Liver (tissue), 9 donors: Measurements from ENCODE around the gene THOP1. TPM values are rescaled to one million over a fixed set of nuclear protein-coding genes. Genes with fewer than 3 reads are reported as not detected.

Source experiments
- DNase-seq: peaks from one replicate; pipeline ENCODE4 v3.0.0-alpha.2; 2017; ENCODE audit warnings: low spot score
- H3K27ac ChIP-seq, 2 donors: one replicate each; pipeline ENCODE4 v1.7.0; 2013; ENCODE audit warnings: inconsistent platforms in 2 of 2, low read length in 2 of 2, control low read depth in 1 of 2, low read depth in 1 of 2, mild to moderate bottlenecking in 1 of 2
- H3K27me3 ChIP-seq, 4 donors: one replicate each; pipeline versions ENCODE4 v1.6.1 to v1.7.0; 2013; ENCODE audit warnings: low read length in 3 of 4, inconsistent platforms in 1 of 4, mild to moderate bottlenecking in 1 of 4, moderate library complexity in 1 of 4; ENCODE audit not compliant: control insufficient read depth in 4 of 4, insufficient read depth in 4 of 4
- H3K36me3 ChIP-seq, 4 donors: one replicate each; pipeline versions ENCODE4 v1.6.1 to v1.7.0; 2013; ENCODE audit warnings: low read length in 3 of 4, mild to moderate bottlenecking in 3 of 4, low read depth in 1 of 4, moderate library complexity in 1 of 4; ENCODE audit not compliant: control insufficient read depth in 4 of 4, insufficient read depth in 3 of 4
- H3K4me1 ChIP-seq, 4 donors: one replicate each; pipeline versions ENCODE4 v1.6.1 to v1.7.0; 2013; ENCODE audit warnings: low read length in 3 of 4, mild to moderate bottlenecking in 3 of 4, moderate library complexity in 1 of 4; ENCODE audit not compliant: control insufficient read depth in 4 of 4, insufficient read depth in 4 of 4
- H3K4me3 ChIP-seq, 3 donors: one replicate each; pipeline versions ENCODE4 v1.6.1 to v1.7.0; 2013; ENCODE audit warnings: low read length in 3 of 3, control low read depth in 1 of 3, low read depth in 1 of 3, mild to moderate bottlenecking in 1 of 3
- H3K9ac ChIP-seq, 2 donors: one replicate each; pipeline ENCODE4 v1.7.0; 2013; ENCODE audit warnings: low read length in 2 of 2, mild to moderate bottlenecking in 2 of 2, moderate library complexity in 2 of 2, control low read depth in 1 of 2, low read depth in 1 of 2
- H3K9me3 ChIP-seq, 4 donors: one replicate each; pipeline versions ENCODE4 v1.6.1 to v1.7.0; 2013; ENCODE audit warnings: low read length in 3 of 4; ENCODE audit not compliant: control insufficient read depth in 4 of 4
- EGR1 ChIP-seq, 2 donors: IDR thresholded peaks; 2 replicates each; pipeline ENCODE4 v1.6.1; 2016 to 2018; ENCODE audit warnings: antibody characterized with exemption in 2 of 2, low read depth in 2 of 2
- FOXA1 ChIP-seq: IDR thresholded peaks from 2 replicates; pipeline ENCODE4 v1.6.1; 2016; ENCODE audit warnings: antibody characterized with exemption
- GABPA ChIP-seq, 2 donors: IDR thresholded peaks in 1 of 2; conservative IDR thresholded peaks in 1 of 2; 2 replicates each; pipeline ENCODE4 v1.6.1; 2016; ENCODE audit warnings: antibody characterized with exemption in 2 of 2, mild to moderate bottlenecking in 1 of 2, moderate library complexity in 1 of 2
- HNF4A ChIP-seq, 2 donors: conservative IDR thresholded peaks; 2 replicates each; pipeline ENCODE4 v1.6.1; 2016; ENCODE audit warnings: antibody characterized with exemption in 2 of 2, mild to moderate bottlenecking in 2 of 2
- HNF4G ChIP-seq: IDR thresholded peaks from 2 replicates; pipeline ENCODE4 v1.6.1; 2016; ENCODE audit warnings: antibody characterized with exemption
- JUND ChIP-seq, 2 donors: IDR thresholded peaks; 2 replicates each; pipeline ENCODE4 v1.6.1; 2016; ENCODE audit warnings: antibody characterized with exemption in 2 of 2
- NR2F2 ChIP-seq: IDR thresholded peaks from 2 replicates; pipeline ENCODE4 v1.6.1; 2016; ENCODE audit warnings: antibody characterized with exemption
- RAD21 ChIP-seq, 2 donors: IDR thresholded peaks; 2 replicates each; pipeline ENCODE4 v1.6.1; 2016; ENCODE audit warnings: antibody characterized with exemption in 2 of 2, mild to moderate bottlenecking in 2 of 2
- RXRA ChIP-seq, 2 donors: IDR thresholded peaks; 2 replicates each; pipeline ENCODE4 v1.6.1; 2017 to 2018; ENCODE audit warnings: antibody characterized with exemption in 2 of 2, mild to moderate bottlenecking in 1 of 2
- SP1 ChIP-seq: IDR thresholded peaks from 2 replicates; pipeline ENCODE4 v1.6.1; 2018; ENCODE audit warnings: antibody characterized with exemption, mild to moderate bottlenecking
- TAF1 ChIP-seq: conservative IDR thresholded peaks from 2 replicates; pipeline ENCODE4 v1.6.1; 2016; ENCODE audit warnings: antibody characterized with exemption, mild to moderate bottlenecking
- YY1 ChIP-seq: IDR thresholded peaks from 2 replicates; pipeline ENCODE4 v1.6.1; 2016; ENCODE audit warnings: antibody characterized with exemption, mild to moderate bottlenecking
- WGBS: extraction: QIAGEN DNeasy Blood & Tissue Kit; methylation state at CpG from one replicate; pipeline ENCODE4 v1.1.7; 2013; 5-methylcytosine and 5-hydroxymethylcytosine counted together
- polyA plus RNA-seq, 2 donors: library from polyadenylated mRNA; stranded (reverse) in 1 of 2; unstranded in 1 of 2; fragments of 200-250 nt in 1 of 2; fragments of >200 nt in 1 of 2; fragmentation: Nextera tagmentation in 1 of 2; extraction: Ambion mirVana in 1 of 2; gene quantifications; one replicate each; pipeline versions ENCODE4 v1.2.1 to v1.2.3, GENCODE V29; 2013 to 2015
- total RNA-seq, 2 donors: library from RNA; depleted of rRNA; stranded (reverse); fragments of >200 nt; gene quantifications; one replicate each; pipeline ENCODE4 v1.2.3, GENCODE V29; 2014
- TF ChIP-seq, protein P1 (sequence below): IDR thresholded peaks from 2 replicates; pipeline ENCODE4 v1.6.1; 2016; ENCODE audit warnings: antibody characterized with exemption
- TF ChIP-seq, protein P2 (sequence below): IDR thresholded peaks from 2 replicates; pipeline ENCODE4 v1.6.1; 2016; ENCODE audit warnings: antibody characterized with exemption
- TF ChIP-seq, protein P3 (sequence below): fragments of 150-350 bp; IDR thresholded peaks from 2 replicates; pipeline ENCODE4 v1.5.1; 2017; ENCODE audit warnings: improper control_type of control experiment, low read depth, low read length; ENCODE audit not compliant: missing input control
- TF ChIP-seq, protein P4 (sequence below): IDR thresholded peaks from 2 replicates; pipeline ENCODE4 v1.6.1; 2016; ENCODE audit warnings: antibody characterized with exemption
- TF ChIP-seq, protein P5 (sequence below): IDR thresholded peaks from 2 replicates; pipeline ENCODE4 v1.6.1; 2016; ENCODE audit warnings: antibody characterized with exemption, mild to moderate bottlenecking
- donor health status: healthy.
- donor health status: healthy.
- donor health status: healthy.
- donor health status: healthy.
- donor health status: healthy.

Gene THOP1
- total and polyA plus RNA-seq, 4 donors, result 39.1 to 56.2 (median 44.7) TPM

DNA sequence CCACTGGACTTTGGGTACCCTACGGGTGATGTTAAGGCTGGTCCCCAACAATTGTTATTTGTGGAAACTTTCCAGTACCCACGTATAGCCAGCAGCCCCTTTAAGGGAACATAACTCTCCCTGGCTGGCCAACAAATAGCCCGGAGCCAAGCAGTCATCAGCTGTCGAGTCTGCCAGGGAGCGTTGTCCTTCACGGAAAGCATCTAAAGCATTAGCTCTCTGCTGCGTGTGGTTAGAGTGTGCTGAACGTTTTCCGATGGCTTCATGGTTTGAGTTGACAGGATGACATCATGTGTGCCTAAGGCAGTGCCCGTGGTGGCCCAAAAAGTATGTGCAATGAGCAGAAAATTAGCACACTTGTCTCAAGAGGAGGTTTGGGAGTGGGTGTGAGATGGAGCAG is 78.5 kb downstream of the THOP1 start:
- TF ChIP-seq JUND (IDR thresholded peaks at IDR 0.05), result no peak
- TF ChIP-seq HNF4A (conservative IDR thresholded peaks at IDR 0.05), result no peak
- no peak for TF ChIP-seq GABPA (IDR thresholded peaks at IDR 0.05 in 1 of 2, conservative IDR thresholded peaks at IDR 0.05 in 1 of 2)
- TF ChIP-seq, protein P1, sequence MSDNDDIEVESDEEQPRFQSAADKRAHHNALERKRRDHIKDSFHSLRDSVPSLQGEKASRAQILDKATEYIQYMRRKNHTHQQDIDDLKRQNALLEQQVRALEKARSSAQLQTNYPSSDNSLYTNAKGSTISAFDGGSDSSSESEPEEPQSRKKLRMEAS, result no peak
- no peak for TF ChIP-seq HNF4G
- TF ChIP-seq, protein P2, sequence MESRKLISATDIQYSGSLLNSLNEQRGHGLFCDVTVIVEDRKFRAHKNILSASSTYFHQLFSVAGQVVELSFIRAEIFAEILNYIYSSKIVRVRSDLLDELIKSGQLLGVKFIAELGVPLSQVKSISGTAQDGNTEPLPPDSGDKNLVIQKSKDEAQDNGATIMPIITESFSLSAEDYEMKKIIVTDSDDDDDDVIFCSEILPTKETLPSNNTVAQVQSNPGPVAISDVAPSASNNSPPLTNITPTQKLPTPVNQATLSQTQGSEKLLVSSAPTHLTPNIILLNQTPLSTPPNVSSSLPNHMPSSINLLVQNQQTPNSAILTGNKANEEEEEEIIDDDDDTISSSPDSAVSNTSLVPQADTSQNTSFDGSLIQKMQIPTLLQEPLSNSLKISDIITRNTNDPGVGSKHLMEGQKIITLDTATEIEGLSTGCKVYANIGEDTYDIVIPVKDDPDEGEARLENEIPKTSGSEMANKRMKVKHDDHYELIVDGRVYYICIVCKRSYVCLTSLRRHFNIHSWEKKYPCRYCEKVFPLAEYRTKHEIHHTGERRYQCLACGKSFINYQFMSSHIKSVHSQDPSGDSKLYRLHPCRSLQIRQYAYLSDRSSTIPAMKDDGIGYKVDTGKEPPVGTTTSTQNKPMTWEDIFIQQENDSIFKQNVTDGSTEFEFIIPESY, result no peak
- no peak for TF ChIP-seq TAF1
- no peak for TF ChIP-seq SP1
- no peak for TF ChIP-seq EGR1 (IDR thresholded peaks at IDR 0.05; ENCODE audit: low read depth in 2 of 2)
- TF ChIP-seq FOXA1, result no peak
- TF ChIP-seq, protein P3, sequence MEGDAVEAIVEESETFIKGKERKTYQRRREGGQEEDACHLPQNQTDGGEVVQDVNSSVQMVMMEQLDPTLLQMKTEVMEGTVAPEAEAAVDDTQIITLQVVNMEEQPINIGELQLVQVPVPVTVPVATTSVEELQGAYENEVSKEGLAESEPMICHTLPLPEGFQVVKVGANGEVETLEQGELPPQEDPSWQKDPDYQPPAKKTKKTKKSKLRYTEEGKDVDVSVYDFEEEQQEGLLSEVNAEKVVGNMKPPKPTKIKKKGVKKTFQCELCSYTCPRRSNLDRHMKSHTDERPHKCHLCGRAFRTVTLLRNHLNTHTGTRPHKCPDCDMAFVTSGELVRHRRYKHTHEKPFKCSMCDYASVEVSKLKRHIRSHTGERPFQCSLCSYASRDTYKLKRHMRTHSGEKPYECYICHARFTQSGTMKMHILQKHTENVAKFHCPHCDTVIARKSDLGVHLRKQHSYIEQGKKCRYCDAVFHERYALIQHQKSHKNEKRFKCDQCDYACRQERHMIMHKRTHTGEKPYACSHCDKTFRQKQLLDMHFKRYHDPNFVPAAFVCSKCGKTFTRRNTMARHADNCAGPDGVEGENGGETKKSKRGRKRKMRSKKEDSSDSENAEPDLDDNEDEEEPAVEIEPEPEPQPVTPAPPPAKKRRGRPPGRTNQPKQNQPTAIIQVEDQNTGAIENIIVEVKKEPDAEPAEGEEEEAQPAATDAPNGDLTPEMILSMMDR, result no peak
- no peak for TF ChIP-seq NR2F2
- TF ChIP-seq, protein P4, sequence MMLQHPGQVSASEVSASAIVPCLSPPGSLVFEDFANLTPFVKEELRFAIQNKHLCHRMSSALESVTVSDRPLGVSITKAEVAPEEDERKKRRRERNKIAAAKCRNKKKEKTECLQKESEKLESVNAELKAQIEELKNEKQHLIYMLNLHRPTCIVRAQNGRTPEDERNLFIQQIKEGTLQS, result no peak
- no peak for TF ChIP-seq RAD21 (IDR thresholded peaks at IDR 0.05)
- TF ChIP-seq YY1, result no peak
- TF ChIP-seq, protein P5, sequence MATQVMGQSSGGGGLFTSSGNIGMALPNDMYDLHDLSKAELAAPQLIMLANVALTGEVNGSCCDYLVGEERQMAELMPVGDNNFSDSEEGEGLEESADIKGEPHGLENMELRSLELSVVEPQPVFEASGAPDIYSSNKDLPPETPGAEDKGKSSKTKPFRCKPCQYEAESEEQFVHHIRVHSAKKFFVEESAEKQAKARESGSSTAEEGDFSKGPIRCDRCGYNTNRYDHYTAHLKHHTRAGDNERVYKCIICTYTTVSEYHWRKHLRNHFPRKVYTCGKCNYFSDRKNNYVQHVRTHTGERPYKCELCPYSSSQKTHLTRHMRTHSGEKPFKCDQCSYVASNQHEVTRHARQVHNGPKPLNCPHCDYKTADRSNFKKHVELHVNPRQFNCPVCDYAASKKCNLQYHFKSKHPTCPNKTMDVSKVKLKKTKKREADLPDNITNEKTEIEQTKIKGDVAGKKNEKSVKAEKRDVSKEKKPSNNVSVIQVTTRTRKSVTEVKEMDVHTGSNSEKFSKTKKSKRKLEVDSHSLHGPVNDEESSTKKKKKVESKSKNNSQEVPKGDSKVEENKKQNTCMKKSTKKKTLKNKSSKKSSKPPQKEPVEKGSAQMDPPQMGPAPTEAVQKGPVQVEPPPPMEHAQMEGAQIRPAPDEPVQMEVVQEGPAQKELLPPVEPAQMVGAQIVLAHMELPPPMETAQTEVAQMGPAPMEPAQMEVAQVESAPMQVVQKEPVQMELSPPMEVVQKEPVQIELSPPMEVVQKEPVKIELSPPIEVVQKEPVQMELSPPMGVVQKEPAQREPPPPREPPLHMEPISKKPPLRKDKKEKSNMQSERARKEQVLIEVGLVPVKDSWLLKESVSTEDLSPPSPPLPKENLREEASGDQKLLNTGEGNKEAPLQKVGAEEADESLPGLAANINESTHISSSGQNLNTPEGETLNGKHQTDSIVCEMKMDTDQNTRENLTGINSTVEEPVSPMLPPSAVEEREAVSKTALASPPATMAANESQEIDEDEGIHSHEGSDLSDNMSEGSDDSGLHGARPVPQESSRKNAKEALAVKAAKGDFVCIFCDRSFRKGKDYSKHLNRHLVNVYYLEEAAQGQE, result no peak
- TF ChIP-seq RXRA (IDR thresholded peaks at IDR 0.05), result no peak
- H3K27me3 ChIP-seq, result no peaks in the 10 kb centered on the region
- H3K4me1 ChIP-seq, result no peaks in the 10 kb centered on the region
- H3K9me3 ChIP-seq, result peaks cover 6 to 13% (median 10%) of the 10 kb centered on the region in 4 donors
- H3K9ac ChIP-seq, result no peak overlapping the region
- no peak overlapping the region for H3K4me3 ChIP-seq
- no peak overlapping the region for H3K27ac ChIP-seq
- WGBS, result 72% methylated on average over 10 of the region's 10 CpGs
- no peaks in the 10 kb centered on the region for H3K36me3 ChIP-seq
- no peak for DNase-seq

Other genes with a start within 250 kb of the THOP1 start
- gene GNG7, start 82.8 kb upstream of the THOP1 start, total RNA-seq, result 1 to 10 TPM in 1 of 2 donors, under 1 TPM in 1; 0.75 to 1.1 TPM
- gene GNG7, start 82.8 kb upstream of the THOP1 start, polyA plus RNA-seq, result 1 to 10 TPM; 1.1 to 1.9 TPM
- gene DIRAS1, start 64.1 kb upstream of the THOP1 start, total RNA-seq, result under 1 TPM; 0.08 to 0.09 TPM
- gene DIRAS1, start 64.1 kb upstream of the THOP1 start, polyA plus RNA-seq, result under 1 TPM in 1 of 2 donors, not detected in 1; 0.01 TPM
- gene SLC39A3, start 45.5 kb upstream of the THOP1 start, total RNA-seq, result 10 to 100 TPM; 19.8 to 29.0 TPM
- gene SLC39A3, start 45.5 kb upstream of the THOP1 start, polyA plus RNA-seq, result 10 to 100 TPM; 20.1 to 28.2 TPM
- 10 to 100 TPM; 16.7 to 23.2 TPM for gene SGTA, start 2.2 kb upstream of the THOP1 start, total RNA-seq
- gene SGTA, start 2.2 kb upstream of the THOP1 start, polyA plus RNA-seq, result 10 to 100 TPM; 18.9 to 38.4 TPM
- gene ZNF554, start 34.4 kb downstream of the THOP1 start, total RNA-seq, result 1 to 10 TPM; 2.7 to 3.3 TPM
- 1 to 10 TPM in 1 of 2 donors, under 1 TPM in 1; 0.94 to 1.5 TPM for gene ZNF554, start 34.4 kb downstream of the THOP1 start, polyA plus RNA-seq
- 1 to 10 TPM; 2.4 to 2.8 TPM for gene ZNF555, start 56.0 kb downstream of the THOP1 start, total RNA-seq
- gene ZNF555, start 56.0 kb downstream of the THOP1 start, polyA plus RNA-seq, result 1 to 10 TPM; 1.3 to 2.0 TPM
- gene ZNF556, start 81.8 kb downstream of the THOP1 start, total RNA-seq, result under 1 TPM in 1 of 2 donors, not detected in 1; 0.08 TPM
- not detected for gene ZNF556, start 81.8 kb downstream of the THOP1 start, polyA plus RNA-seq
- 1 to 10 TPM; 1.4 to 2.8 TPM for gene ZNF57, start 115.4 kb downstream of the THOP1 start, total RNA-seq
- gene ZNF57, start 115.4 kb downstream of the THOP1 start, polyA plus RNA-seq, result 1 to 10 TPM; 1.3 to 2.1 TPM
- gene ZNF77, start 159.5 kb downstream of the THOP1 start, total RNA-seq, result 1 to 10 TPM; 2.6 to 3.5 TPM
- 1 to 10 TPM in 1 of 2 donors, under 1 TPM in 1; 0.90 to 1.1 TPM for gene ZNF77, start 159.5 kb downstream of the THOP1 start, polyA plus RNA-seq
- 1 to 10 TPM in 1 of 2 donors, under 1 TPM in 1; 0.47 to 1.7 TPM for gene TLE6, start 192.1 kb downstream of the THOP1 start, total RNA-seq
- gene TLE6, start 192.1 kb downstream of the THOP1 start, polyA plus RNA-seq, result 1 to 10 TPM in 1 of 2 donors, under 1 TPM in 1; 0.78 to 2.8 TPM
- gene TLE2, start 243.8 kb downstream of the THOP1 start, total RNA-seq, result 1 to 10 TPM; 4.5 to 9.3 TPM
- 1 to 10 TPM; 3.6 to 7.0 TPM for gene TLE2, start 243.8 kb downstream of the THOP1 start, polyA plus RNA-seq